Loucy (cell line): ENCODE data around the gene GAB1.

Experiments used
- CTCF ChIP-seq: fragments of 200-600 bp; sonication (generic); conservative IDR thresholded peaks from 2 replicates; pipeline ENCODE4 v1.5.1; 2014; ENCODE audit warnings: mild to moderate bottlenecking, antibody characterized with exemption, low read length
- EZH2phosphoT487 ChIP-seq: fragments of 200-600 bp; IDR thresholded peaks from 2 replicates; pipeline ENCODE4 v1.6.1; 2018; ENCODE audit warnings: antibody characterized with exemption, mild to moderate bottlenecking, moderate library complexity, borderline replicate concordance

- TF ChIP-seq CTCF (no peak), EZH2phosphoT487 (no peak)
Observed at GRCh38 chr4:143513314-143514168, 176.9 kb downstream of the GAB1 start, which contains the start of gene SMARCA5.
